ENCODE data around the gene TATDN2. TPM values are rescaled to one million over a fixed set of nuclear protein-coding genes. Genes with fewer than 3 reads are reported as not detected.

The TATDN2 gene
- total RNA-seq, 2 experiments from 2014 or later: 22.0 to 57.5 TPM

DNA sequence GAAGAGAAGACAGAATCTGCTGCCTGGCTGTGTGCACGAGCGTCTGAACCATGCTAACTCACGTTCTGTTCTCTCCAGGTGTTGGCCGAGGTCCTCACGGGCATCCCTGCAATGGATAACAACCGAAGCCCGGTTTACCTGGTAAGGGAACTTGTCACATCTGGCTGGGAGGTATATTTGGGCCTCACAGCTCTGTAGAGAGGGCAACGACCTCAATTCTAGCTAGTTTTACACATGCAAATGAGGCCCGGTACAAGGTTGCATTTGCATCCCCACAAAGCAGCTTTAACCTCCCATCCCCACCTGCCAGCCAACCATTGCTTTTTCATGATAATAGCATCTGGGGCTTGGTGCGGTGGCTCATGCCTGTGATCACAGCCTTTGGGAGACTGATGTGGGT is 22.0 kb upstream of the TATDN2 start:
- Histone ChIP-seq H3K9me3 (ENCODE audit: low read length) (no peaks in the 10 kb centered on the region), H3K4me2 (ENCODE audit: low read length) (peak overlapping the region; percentile 70), H3K4me3 (ENCODE audit: low read depth, low read length, poor library complexity, severe bottlenecking) (peak overlapping the region; percentile 41), H3K79me2 (ENCODE audit: insufficient read depth, low read depth, low read length) (no peaks in the 10 kb centered on the region), H3K9me2 (ENCODE audit: insufficient read depth, low read length) (no peaks in the 10 kb centered on the region), H3K4me1 (ENCODE audit: insufficient read depth, low read length, poor library complexity, severe bottlenecking) (peaks cover 75% of the 10 kb centered on the region), H3K36me3 (ENCODE audit: insufficient read depth, low read length) (no peaks in the 10 kb centered on the region), H4K20me1 (ENCODE audit: insufficient read depth, low read length) (no peaks in the 10 kb centered on the region), H3K27ac (ENCODE audit: low read depth, low read length, poor library complexity, severe bottlenecking) (peak overlapping the region; percentile 84), H2AFZ (ENCODE audit: low read length) (peak overlapping the region; percentile 61)
- CTCF ChIA-PET (ENCODE audit: unreplicated experiment): interaction anchor here (0.5 to 1.0 kb wide), 3 partner anchors 13 to 244 kb away, joined by 3 to 6 read pairs (median 5); no protein-coding TSS in a partner anchor
- POLR2A ChIA-PET: interaction anchor here (0.7 to 1.5 kb wide), 9 partner anchors 21 to 1946 kb away, joined by 3 to 11 read pairs (median 4); partner anchors contain the start of gene TATDN2
- peak; percentile 83 for DNase-seq (ENCODE audit: low spot score)
- TF ChIP-seq, protein P1, sequence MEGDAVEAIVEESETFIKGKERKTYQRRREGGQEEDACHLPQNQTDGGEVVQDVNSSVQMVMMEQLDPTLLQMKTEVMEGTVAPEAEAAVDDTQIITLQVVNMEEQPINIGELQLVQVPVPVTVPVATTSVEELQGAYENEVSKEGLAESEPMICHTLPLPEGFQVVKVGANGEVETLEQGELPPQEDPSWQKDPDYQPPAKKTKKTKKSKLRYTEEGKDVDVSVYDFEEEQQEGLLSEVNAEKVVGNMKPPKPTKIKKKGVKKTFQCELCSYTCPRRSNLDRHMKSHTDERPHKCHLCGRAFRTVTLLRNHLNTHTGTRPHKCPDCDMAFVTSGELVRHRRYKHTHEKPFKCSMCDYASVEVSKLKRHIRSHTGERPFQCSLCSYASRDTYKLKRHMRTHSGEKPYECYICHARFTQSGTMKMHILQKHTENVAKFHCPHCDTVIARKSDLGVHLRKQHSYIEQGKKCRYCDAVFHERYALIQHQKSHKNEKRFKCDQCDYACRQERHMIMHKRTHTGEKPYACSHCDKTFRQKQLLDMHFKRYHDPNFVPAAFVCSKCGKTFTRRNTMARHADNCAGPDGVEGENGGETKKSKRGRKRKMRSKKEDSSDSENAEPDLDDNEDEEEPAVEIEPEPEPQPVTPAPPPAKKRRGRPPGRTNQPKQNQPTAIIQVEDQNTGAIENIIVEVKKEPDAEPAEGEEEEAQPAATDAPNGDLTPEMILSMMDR (conservative IDR thresholded peaks at IDR 0.05; ENCODE audit: low read length): no peak
- no peak for TF ChIP-seq EZH2phosphoT487 (IDR thresholded peaks at IDR 0.05; ENCODE audit: borderline replicate concordance, low read depth, low read length)
- intact Hi-C loops (cut with micrococcal nuclease; ENCODE audit: unreplicated experiment): loop anchor here (1.0 to 10.0 kb wide), 4 partner anchors 22 to 291 kb away; partner anchors contain the start of genes CRELD1, EMC3, FANCD2 and TATDN2
- BruUV-seq (replicated peaks): no TSS peak

DNA sequence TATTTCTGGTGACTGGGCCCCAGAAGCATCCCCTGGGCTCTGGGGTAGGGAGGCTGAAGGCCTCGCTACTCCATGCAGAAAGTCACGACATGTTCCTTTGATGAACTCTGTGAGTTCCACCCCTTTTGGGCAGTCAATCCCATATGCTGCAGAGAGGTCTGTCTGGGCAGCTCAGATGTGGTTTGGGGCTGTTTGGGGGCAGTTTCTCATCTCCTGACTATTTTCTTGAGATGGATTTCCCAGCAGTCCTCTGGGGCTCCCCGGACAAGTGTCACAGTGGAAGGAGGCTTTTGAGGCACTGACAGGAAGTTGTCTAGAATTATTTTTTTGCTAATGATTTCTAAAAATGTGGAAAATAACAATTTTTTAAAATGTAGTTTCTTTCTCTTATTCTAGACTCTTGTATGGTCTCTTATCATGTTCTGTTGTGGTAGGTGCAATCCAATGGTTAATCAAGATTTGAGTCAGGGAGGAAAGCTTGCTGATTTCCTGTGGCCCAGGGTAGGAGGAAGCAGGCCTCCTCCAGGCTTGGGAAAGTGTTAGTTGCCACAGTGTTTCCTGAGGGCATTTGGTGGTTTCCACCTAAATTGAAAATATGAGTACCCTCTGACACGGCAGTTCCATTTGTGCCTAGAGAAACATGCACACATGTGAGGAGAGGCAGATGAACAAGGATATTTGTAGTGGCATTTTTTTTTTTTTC is 19.9 kb upstream of the TATDN2 start:
- peaks cover 54% of the 10 kb centered on the region for H3K4me1 ChIP-seq (ENCODE audit: insufficient read depth, low read length, poor library complexity, severe bottlenecking)
- peak overlapping the region; percentile 85 for H2AFZ ChIP-seq (ENCODE audit: low read length)
- peak overlapping the region; percentile 11; the same call in 1 of the 2 replicates for H3K4me2 ChIP-seq (ENCODE audit: low read length)
- H3K79me2 ChIP-seq (ENCODE audit: insufficient read depth, low read depth, low read length): no peaks in the 10 kb centered on the region
- no peaks in the 10 kb centered on the region for H3K36me3 ChIP-seq (ENCODE audit: insufficient read depth, low read length)
- no peaks in the 10 kb centered on the region for H3K9me3 ChIP-seq (ENCODE audit: low read length)
- no peaks in the 10 kb centered on the region for H4K20me1 ChIP-seq (ENCODE audit: insufficient read depth, low read length)
- H3K9me2 ChIP-seq (ENCODE audit: insufficient read depth, low read length): no peaks in the 10 kb centered on the region
- intact Hi-C loops (cut with micrococcal nuclease; ENCODE audit: unreplicated experiment): loop anchor here (10.0 kb wide), 3 partner anchors 204 to 294 kb away; partner anchors contain the start of genes CRELD1, EMC3 and FANCD2
- H3K4me3 ChIP-seq (ENCODE audit: low read depth, low read length, poor library complexity, severe bottlenecking): no peak overlapping the region
- TF ChIP-seq, protein P1 (conservative IDR thresholded peaks at IDR 0.05; ENCODE audit: low read length): no peak
- no peak for TF ChIP-seq EZH2phosphoT487 (IDR thresholded peaks at IDR 0.05; ENCODE audit: borderline replicate concordance, low read depth, low read length)
- no TSS peak for BruUV-seq (replicated peaks)
- CTCF ChIA-PET (ENCODE audit: unreplicated experiment): no interaction called here
- no peak for DNase-seq (ENCODE audit: low spot score)
- peak overlapping the region; percentile 37 for H3K27ac ChIP-seq (ENCODE audit: low read depth, low read length, poor library complexity, severe bottlenecking)
- POLR2A ChIA-PET: no interaction called here

DNA sequence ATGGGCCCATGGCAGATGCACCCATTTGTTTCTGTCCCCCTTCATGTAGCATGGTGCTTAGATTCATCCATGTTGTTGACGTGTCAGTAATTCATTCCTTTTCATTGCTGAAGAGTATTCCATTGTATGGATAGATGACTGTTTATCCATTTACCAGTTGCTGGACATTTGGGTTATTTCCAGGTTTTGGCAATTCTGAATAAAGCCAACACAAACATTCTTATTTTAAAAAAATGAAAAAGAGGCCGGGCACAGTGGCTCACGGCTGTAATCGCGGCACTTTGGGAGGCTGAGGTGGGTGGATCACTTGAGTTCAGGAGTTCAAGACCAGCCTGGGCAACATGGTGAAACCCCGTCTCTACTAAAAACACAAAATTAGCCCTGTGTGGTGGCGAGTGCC is 18.7 kb upstream of the TATDN2 start:
- no TSS peak for BruUV-seq (replicated peaks)
- Histone ChIP-seq H2AFZ (ENCODE audit: low read length) (no peak overlapping the region), H3K4me3 (ENCODE audit: low read depth, low read length, poor library complexity, severe bottlenecking) (no peak overlapping the region), H3K79me2 (ENCODE audit: insufficient read depth, low read depth, low read length) (no peaks in the 10 kb centered on the region), H3K36me3 (ENCODE audit: insufficient read depth, low read length) (no peaks in the 10 kb centered on the region), H3K27ac (ENCODE audit: low read depth, low read length, poor library complexity, severe bottlenecking) (no peak overlapping the region), H3K4me2 (ENCODE audit: low read length) (no peak overlapping the region), H3K9me3 (ENCODE audit: low read length) (no peaks in the 10 kb centered on the region), H3K4me1 (ENCODE audit: insufficient read depth, low read length, poor library complexity, severe bottlenecking) (peaks cover 44% of the 10 kb centered on the region), H3K9me2 (ENCODE audit: insufficient read depth, low read length) (no peaks in the 10 kb centered on the region), H4K20me1 (ENCODE audit: insufficient read depth, low read length) (no peaks in the 10 kb centered on the region)
- ChIA-PET CTCF (ENCODE audit: unreplicated experiment) (no interaction called here), POLR2A (interaction anchor here (0.5 kb wide), 1 partner anchor 95 kb away, joined by 3 read pairs; no protein-coding TSS in a partner anchor)
- DNase-seq (ENCODE audit: low spot score): no peak
- TF ChIP-seq EZH2phosphoT487 (IDR thresholded peaks at IDR 0.05; ENCODE audit: borderline replicate concordance, low read depth, low read length): no peak
- TF ChIP-seq, protein P1 (conservative IDR thresholded peaks at IDR 0.05; ENCODE audit: low read length): no peak
- intact Hi-C loops (cut with micrococcal nuclease; ENCODE audit: unreplicated experiment): loop anchor here (10.0 kb wide), 3 partner anchors 205 to 295 kb away; partner anchors contain the start of genes CRELD1, EMC3 and FANCD2
